Measurements from ENCODE around the gene FARP1.

FARP1 gene

DNA sequence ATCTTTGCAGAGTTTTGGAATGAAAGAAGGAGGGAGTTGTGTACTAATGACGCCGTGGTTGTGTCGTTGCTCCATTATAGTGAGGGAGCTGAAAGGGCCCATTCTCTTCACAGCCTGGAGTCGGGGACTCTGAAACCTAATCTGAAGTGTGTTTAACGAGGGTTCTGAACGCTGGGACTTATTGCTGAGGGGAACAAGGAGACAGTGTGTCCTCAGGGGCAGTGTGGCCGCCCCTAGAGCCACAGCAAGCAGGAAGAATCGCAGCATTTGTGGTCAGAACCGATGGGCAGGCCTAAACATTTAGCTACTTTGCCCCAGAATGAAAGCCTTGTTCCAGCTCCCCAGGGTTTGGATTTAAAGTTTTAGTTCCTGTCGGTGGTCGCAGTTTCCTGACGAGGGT is 190.6 kb downstream of the FARP1 start:
- DNase-seq (ENCODE audit: low read depth in 2 of 2) = no peak

DNA sequence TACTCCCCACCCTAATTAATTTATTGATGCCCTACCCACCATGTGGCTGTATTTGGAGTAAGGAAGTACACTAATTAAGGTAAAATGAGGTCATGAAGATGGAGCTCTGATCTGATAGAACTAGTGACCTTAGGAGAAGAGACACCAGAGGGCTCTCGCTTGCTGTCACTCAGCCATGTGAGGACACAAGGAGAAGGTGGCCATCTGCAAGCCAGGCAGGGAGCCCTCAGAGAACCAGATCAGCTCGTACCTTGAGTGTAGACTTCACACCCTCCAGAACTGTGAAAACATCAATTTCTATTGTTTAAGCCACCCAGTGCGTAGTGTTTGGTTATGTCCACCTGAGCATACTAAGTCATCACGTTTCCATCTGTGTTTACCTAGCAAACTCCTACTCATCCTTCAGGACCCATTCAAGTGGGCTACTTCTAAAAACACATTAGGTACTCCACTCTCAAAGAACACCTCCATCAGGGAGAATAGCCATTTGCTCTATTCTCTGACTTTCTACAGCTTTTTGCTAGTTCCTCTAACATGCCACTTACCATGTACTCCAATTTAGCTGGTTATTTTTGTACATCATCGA is 191.8 kb downstream of the FARP1 start:
- no peak for DNase-seq (ENCODE audit: low read depth in 2 of 2)

DNA sequence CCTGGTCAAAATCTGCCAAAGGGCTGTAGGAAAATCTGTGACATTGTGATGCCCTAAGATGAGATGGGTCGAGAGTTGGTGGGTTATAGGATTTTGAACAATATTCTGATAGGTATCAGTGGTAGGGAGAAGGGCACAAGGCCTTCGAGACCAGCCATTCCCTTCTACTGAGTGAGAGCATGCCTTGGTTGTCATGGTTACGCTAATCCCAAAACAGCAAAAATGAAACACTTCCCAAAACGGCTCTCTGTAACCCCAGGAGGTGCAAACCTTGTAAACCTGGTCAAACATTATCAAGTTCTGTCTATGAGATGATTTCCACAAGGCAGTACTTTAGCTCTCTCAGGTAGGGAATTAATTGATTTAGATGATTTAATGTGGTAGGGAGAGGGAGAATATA is 192.8 kb downstream of the FARP1 start:
- no peak for DNase-seq (ENCODE audit: low read depth in 2 of 2)

DNA sequence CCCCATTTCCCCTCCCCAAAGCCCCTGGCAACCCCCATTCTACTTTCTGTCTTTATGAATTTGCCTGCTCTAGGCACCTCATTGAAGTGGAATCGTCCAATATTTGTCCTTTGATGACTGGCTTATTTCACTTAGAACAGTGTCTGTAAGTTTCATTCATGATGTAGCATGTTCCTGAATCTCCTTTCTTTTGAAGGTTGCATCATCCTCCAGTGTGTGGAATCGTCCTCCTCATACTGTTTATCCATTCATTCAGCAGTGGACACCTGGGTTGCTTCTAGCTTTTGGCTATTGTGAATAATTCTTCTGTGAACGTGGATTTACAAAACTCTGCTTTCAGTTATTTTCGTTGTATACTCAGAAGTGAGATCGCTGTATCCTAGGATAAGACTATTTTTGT is 195.4 kb downstream of the FARP1 start:
- DNase-seq (ENCODE audit: low read depth in 2 of 2) = no peak

DNA sequence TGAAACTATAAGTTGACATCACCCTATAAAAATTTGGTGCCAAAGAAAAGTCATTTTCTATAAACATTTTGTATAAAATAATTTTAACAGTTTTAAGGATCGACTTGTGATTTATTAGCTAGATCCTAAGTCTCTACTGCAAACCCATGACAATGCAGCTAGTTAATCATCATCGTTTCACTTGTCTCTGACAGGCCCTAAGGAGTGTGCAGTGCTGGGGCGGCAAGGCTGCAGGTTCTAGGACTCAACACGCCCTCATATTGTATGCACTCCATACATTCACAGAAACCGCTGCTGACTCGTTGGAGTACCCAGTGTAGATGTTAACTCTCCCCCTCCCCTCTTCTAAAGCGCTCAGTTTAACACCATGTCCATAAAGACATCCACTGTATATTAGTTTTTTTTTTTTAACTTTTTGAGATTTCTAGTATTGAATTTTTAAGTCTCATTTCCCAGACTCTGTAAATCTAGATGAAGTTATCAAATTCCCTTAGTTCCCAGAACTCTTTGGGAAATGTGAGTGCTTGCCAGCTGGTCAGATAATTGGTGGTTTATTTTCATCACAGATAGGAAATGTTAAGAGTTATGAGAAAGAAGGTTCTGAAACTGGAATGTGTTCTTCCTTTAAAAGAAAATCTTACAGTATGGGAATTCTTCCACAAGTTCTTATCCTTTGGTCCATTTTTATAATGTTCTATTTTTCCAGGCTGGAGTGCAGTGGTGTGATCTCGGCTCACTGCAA is 197.0 kb downstream of the FARP1 start:
- no peak for DNase-seq (ENCODE audit: low read depth in 2 of 2)

DNA sequence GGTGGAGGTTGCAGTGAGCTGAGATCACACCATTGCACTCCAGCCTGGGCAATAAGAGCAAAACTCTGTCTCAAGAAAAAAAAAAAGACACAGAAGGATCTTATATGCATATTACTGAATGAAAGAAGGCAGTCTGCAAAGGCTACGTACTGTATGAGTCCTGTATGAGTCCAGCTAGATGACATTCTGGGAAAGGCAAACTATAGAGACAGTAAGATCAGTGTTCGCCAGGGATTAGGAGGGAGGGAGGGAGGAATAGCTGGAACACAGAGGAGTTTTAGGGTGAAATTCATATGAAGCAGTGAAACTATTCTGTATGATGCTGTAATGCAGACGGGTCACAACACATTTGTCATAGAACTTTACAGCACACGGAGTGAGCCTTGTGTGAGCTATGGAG is 200.1 kb downstream of the FARP1 start:
- DNase-seq (ENCODE audit: low read depth in 2 of 2) = no peak

DNA sequence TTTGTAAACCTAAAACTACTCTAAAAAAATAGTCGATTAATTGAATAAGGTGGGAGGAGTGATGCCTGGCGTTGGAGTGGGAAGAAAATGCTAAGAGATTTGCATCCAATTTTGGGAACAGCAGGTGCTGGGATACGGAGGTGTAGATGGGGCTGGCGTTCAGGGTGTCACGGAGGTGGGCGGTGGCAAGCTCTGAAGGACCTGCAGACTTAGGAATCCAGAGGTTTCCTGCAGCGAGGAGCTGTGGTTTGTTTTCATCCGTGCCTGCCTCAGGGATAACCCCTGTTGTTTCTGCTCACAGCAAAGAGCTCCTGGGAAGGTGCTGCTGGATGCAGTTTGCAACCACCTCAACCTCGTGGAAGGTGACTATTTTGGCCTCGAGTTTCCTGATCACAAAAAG is 200.6 kb downstream of the FARP1 start:
- no peak for DNase-seq (ENCODE audit: low read depth in 2 of 2)

DNA sequence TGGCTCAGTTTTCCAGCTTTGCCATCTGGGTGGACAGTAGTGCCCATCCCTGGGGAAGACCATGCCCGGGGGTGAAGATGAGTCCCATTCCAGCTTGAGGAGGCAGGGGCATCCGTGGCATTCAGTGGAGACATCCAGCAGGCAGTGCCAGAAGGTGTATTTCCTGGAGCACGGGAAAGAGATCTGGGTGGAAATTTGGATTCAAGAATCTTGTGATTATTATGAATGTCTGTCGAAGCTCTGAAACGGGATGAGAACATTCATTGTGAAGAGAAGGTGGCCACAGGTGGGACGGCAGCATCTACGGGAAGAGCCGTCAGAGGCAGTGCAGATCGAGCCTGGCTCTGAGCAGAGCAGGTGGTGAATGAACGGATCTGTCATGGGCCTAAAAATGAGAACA is 201.5 kb downstream of the FARP1 start:
- no peak for DNase-seq (ENCODE audit: low read depth in 2 of 2)

DNA sequence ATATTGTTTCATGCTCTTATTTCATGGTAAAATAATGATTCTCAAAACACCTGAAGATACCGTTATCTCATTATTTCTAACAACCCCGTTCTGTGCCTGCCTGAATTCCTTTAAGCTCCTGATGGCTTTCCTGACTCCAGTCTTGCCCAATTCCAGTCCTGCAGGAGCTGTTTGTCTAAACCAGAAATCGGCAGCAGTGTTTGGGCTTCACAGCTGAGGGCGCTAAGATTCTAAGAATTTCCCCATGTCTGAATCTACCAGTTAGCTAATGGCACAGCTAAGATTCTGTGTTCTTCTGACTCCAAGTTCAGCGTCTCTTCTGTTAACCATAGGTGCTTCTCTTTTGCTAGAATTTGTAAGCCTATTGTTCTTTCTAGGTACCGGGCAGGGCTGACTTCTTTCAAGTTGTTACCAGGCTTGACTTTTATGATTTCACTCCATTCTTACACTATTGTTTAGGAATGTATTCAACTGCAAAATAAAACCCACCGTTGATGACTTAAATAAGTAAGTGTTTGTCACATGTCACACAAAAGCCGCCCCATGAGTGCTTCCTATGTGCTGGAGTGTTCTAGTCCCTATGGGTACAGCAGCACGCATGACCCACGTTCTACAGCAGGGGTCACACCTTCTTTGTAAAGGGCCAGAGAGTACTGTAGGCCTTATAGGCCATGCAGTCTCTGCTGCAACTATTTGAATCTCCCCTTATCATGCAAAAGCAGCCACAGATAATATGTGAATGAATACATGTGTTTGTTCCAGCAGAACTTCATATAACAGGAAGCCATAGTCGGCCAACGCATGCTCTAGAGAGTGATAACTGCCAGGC is 202.4 kb downstream of the FARP1 start:
- no peak for DNase-seq (ENCODE audit: low read depth in 2 of 2)

DNA sequence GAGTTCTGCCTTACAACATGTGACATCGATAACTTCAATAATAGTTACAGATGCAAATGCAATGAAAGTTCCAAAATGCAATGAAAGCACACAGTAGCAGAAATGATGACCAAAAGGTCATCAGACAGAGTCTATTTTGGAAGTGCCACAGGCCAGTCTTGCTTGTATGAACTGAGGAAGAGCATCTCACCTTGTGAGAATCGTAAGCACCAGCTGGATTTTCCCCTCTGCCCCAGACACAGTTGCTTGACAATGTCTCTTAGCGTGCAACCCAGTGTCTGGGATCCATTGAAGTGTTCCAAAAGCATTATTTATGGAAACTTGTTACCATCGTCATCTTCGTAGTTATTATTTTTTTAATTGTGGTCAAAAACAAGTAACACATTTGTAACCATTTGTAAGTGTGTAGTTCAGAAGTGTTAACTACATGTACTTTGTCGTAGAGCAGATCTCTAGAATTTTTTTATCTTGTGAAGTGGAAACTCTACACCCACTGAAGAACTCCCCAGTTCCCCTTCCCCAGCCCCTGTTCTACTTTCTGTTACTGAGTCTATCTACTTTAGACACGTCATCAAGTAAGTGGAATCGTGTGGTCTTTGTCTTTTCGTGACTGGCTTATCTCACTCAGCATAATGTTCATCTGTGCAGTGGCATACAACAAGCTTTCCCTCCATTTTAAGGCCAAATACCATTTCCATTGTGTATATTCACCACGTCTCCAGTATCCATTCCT is 204.2 kb downstream of the FARP1 start:
- no peak for DNase-seq (ENCODE audit: low read depth in 2 of 2)

DNA sequence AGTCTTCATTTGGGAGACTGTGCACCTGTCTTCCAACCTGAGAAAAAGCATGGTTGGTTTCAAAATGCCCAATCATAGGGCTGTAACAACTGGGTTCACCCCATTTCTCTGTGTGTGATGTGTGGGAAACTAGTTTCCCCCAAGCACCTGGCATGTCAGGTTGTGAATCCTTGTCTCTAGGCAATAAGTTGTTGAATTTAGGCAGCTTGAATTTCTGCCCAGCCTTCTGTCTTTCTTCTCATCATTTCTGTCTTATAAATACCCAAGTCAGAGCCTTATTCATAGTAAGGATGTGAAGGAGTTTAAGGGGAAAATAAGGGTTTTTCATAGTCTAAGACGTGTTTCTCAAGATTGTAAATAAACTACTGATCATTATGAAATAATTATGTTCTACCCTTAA is 204.9 kb downstream of the FARP1 start:
- DNase-seq (ENCODE audit: low read depth in 2 of 2) = no peak

DNA sequence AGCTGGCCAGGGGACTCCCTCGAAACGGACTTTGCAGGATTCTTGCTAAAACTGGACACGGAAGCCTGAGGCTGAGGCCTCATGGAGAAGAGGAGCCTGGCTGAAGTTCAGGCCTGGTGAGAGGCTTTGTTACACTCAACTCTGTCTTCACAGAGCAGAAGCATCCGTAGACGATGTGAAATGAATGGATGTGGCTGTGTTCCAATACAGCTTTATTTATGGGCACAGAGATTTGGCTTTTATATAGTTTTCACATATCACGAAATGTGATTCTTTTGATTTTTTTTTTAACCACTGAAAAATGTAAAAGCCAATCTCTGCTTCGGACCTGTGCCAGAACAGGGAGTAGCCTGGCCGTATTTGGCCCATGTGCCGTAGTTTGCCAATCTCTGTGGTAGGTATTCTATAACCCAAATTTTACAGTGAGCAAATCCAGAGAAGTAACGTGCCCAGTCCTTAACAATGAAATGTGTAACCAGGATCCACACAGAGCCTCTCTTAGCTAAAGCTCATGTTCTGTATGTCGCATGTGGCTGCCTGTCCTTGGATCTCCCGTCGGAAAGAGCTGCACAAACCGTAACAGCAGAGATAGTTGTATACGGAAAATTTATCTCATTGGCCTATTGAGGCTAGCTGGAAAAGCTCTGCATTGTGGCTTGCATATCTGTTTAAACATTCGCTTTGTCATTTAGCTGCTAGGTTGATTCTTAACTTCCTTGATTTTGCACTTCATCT is 205.7 kb downstream of the FARP1 start:
- DNase-seq (ENCODE audit: low read depth in 2 of 2) = no peak

DNA sequence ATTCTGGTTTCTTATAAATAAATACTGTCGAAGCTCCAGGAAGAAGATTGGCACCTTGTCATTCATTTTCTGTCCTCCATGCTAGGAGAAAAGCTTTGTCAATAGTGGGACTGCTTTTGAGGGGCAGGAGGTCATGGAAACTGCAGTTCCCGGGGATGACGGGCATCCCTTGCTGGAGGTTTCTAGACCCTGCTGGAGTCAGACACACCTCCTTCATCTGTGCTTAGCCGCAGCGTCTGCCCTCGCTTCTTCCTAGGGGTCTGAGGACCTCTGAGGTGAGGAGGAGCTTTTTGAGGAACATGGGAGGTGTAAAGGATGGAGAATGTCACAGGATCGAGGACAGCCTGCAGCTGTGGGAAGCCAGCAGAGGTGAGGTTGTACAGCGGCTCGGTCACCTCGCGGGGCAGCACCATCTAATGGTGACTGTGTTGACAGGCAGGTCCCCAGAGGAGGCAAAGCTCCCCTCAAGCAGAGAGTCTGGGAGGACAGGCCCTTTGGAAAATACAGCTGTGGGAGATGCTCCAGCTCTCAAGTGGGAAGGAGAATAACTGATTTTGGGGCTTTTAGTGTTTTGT is 206.9 kb downstream of the FARP1 start:
- DNase-seq (ENCODE audit: low read depth in 2 of 2) = no peak

DNA sequence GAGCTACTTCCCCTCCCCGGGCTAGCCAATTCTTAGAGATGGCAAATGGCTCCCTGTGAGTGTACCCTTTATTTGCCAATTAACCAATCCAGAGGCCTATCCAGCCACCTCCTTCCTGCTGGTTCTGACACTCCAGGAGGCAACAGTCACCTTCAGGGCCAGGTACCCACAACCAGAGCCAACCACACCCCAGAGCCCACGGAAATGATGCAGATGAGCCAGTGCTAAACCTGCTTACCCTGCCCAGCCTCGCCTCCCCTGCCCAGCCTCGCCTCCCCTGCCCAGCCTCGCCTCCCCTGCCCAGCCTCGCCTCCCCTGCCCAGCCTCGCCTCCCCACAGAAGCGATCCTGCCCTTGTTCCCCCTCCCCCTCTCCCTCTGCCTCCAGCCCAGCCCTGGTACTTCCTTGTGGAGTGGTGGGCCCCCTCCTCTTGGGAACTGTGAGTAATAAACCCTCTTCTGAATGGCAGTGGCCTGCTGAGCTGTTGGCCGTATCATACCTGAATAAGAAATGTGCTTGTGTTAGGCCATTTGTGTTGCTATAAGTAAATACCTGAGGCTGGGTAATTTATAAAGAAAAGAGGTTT is 207.9 kb downstream of the FARP1 start:
- DNase-seq (ENCODE audit: low read depth in 2 of 2) = no peak

DNA sequence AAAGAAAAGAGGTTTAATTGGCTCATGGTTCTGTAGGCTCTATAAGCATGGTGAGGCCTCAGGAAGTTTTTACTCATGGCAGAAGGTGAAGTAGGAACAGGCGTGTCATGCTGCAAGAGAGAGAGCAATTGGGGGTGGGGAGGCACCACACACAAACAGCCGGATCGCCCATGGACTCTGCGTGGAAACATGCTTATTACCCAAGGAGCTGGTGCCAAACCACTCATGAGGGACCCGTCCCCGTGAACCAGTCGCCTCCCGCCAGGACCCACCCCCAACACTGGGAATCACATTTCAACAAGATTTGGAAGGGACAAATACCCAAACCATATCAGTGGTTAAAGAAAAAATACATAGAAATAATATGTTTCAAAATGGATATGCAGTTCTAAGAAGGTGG is 208.7 kb downstream of the FARP1 start:
- no peak for DNase-seq (ENCODE audit: low read depth in 2 of 2)

DNA sequence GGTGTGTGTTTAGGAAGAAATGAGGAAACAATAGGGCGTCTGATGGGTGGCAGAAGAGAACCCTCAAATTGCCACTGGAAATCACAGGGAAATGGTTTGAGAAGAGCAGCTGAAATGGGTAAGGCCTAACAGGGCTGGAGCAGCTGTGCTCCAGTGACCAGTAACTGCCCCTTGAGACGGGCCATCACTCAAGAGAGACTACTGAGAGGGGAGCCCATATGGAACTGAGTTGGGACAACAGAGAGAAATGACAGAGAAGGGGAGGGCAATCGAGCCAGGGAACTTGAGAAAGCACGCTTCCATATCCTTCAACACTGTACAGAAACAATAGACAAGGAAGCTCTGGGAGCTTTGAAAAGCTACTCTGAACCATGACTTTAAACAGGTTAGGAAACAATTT is 209.3 kb downstream of the FARP1 start:
- DNase-seq (ENCODE audit: low read depth in 2 of 2) = no peak

DNA sequence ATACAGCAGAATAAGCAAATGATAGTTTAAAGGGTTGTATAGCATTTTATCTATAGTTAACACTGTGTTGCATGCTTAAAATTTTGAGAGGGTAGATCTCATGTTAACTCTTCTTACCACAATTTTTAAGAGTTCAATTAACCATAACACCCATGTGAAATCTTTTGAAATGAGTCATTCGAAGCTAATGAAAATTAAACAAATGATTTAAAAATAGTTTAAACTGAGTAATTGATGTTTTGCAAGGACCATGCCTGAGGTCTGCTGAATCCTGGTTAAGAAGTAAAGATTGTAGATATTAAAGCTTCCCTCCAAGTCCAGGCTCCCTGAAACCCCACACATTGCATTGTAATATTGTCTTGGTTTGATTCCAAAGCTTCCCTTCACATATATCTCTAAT is 210.9 kb downstream of the FARP1 start:
- no peak for DNase-seq (ENCODE audit: low read depth in 2 of 2)

DNA sequence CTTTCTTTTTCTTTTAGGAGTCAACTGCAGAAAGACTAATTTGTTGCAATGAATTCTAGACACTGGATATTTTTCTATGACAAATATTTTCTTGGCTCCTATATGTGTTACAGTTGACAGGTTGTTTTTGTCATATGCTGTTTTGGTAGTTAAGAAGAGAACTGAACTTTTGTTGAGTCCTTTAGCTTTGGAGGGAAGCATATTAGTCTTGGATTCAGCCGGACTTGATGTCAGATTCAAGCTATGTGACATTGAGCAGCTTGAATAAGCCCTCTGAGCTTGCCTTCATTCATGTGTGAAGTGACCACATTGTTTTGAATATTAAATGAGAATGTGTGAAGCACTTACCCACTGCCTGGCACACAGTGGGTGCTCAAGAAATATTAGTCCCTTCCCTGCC is 216.0 kb downstream of the FARP1 start:
- DNase-seq (ENCODE audit: low read depth in 2 of 2) = no peak

DNA sequence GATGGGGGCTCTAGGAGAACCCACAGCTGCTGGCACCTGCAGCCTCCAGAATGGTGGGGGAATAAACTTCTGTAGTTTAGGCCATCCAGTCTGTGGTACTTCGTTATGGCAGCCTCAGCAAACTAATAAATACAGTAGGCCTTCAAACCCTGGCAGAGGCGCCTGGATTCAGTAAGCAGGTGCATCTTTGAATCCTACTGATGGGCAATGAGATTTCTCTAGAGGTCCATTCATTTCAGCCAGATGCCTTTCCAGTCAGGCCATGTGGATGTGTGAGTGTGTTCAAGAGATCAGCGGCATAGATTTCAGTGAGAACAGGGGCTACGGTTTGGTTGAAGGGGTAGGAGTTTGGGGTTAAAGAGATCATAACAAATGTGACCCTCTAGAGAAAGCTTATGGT is 217.7 kb downstream of the FARP1 start:
- no peak for DNase-seq (ENCODE audit: low read depth in 2 of 2)

DNA sequence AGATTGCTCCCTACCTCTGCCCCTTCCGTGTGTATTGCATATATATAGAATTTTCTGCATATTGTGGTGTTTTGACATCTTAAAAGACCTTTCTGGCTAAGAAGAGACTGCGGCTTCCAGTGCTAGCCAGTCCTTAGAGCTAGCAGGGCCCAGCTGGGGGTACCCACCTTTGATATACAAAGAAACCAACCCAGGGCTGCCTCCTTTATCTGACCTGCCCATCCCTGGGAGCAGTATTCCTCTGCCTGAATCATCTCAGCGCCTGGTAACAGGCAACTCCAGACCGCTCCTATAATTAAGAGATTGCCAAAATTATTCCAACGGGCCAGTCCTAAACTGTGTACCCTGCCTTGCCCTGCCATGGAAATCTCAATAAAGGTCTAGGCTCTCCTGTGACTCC is 220.4 kb downstream of the FARP1 start:
- no peak for DNase-seq (ENCODE audit: low read depth in 2 of 2)

DNA sequence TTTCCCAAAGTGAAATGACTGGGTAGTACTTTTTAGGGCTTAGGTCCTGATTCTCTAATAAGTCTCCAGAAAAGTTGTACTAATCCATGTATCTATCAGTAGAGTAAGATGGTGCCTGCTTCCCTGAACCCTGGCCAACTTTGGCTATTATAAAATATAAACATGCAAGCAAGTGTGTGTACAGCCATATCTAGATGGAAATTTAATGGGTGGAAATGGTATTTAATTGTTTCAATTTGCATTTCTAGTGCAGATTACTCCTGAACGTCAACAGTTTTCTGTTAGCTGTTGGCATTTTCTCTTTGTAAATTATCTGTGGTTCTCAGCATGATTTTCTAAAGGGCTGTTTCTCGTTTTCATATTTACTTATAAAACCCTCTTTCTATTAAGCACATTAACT is 221.3 kb downstream of the FARP1 start:
- no peak for DNase-seq (ENCODE audit: low read depth in 2 of 2)
